K562 (cell line): Measurements from ENCODE around the gene MLYCD. TPM values are rescaled to one million over a fixed set of nuclear protein-coding genes. Genes with fewer than 3 reads are reported as not detected.

ENCODE experiments used
- AFF1 ChIP-seq, 2 experiments: fragments of 450-650 bp; IDR thresholded peaks; 2 replicates each; pipeline ENCODE4 v1.6.1; 2018; ENCODE audit warnings: mild to moderate bottlenecking in 2 of 2, low read depth in 1 of 2; ENCODE audit not compliant: partially characterized antibody in 2 of 2
- BMI1 ChIP-seq: fragments of 150-350 bp; IDR thresholded peaks from 2 replicates; pipeline ENCODE4 v1.6.1; 2014; ENCODE audit warnings: low read length
- ELF2 ChIP-seq: fragments of 250-450 bp; sonication (Bioruptor Pico); IDR thresholded peaks from 2 replicates; pipeline ENCODE4 v1.5.0; 2021; ENCODE audit warnings: mild to moderate bottlenecking
- ETV5 ChIP-seq: sonication (generic); formaldehyde crosslinking; IDR thresholded peaks from 2 replicates; pipeline ENCODE4 v1.4.0; 2020; ENCODE audit warnings: low read depth, mild to moderate bottlenecking, missing genetic modification reagents
- HSF4 ChIP-seq: fragments of 250-450 bp; sonication (Bioruptor Pico); IDR thresholded peaks from 2 replicates; pipeline ENCODE4 v2.1.2; 2022; ENCODE audit warnings: mild to moderate bottlenecking, moderate library complexity, borderline replicate concordance
- LCOR ChIP-seq: sonication (generic); formaldehyde crosslinking; IDR thresholded peaks from 2 replicates; pipeline ENCODE4 v1.8.0; 2022; ENCODE audit warnings: mild to moderate bottlenecking, missing genetic modification reagents
- MYNN ChIP-seq, 2 experiments: sonication (generic); formaldehyde crosslinking in 1 of 2; IDR thresholded peaks; 2 replicates each; pipeline versions ENCODE4 v1.5.0 to v1.6.1; 2016 to 2020; ENCODE audit warnings: antibody characterized with exemption in 1 of 2, missing genetic modification reagents in 1 of 2
- NFIC ChIP-seq: fragments of 450-650 bp; IDR thresholded peaks from 2 replicates; pipeline ENCODE4 v1.6.1; 2017; ENCODE audit warnings: mild to moderate bottlenecking, inconsistent platforms
- PYGO2 ChIP-seq: fragments of 450-650 bp; IDR thresholded peaks from 2 replicates; pipeline ENCODE4 v1.6.1; 2016; ENCODE audit warnings: mild to moderate bottlenecking, missing genetic modification characterization, moderate library complexity, missing compliant biosample characterization
- SAP30 ChIP-seq: fragments of 200-600 bp; sonication (generic); IDR thresholded peaks from 2 replicates; pipeline ENCODE4 v1.6.1; 2012; ENCODE audit warnings: borderline replicate concordance, low read depth, mild to moderate bottlenecking, moderate library complexity, low read length, control low read depth, inconsistent platforms; ENCODE audit not compliant: insufficient read depth, poor library complexity, severe bottlenecking
- SMAD4 ChIP-seq: fragments of 250-450 bp; sonication (Bioruptor Pico); conservative IDR thresholded peaks from 2 replicates; pipeline ENCODE4 v1.8.0; 2021; ENCODE audit warnings: inconsistent platforms, mild to moderate bottlenecking, moderate library complexity
- SRSF1 ChIP-seq: fragments of 200-400 bp; formaldehyde crosslinking; IDR thresholded peaks from 2 replicates; pipeline ENCODE4 v1.6.1; 2017; ENCODE audit warnings: mild to moderate bottlenecking, low read depth, low read length, moderate library complexity
- SUPT5H ChIP-seq: fragments of 450-650 bp; IDR thresholded peaks from 2 replicates; pipeline ENCODE4 v1.6.1; 2016
- ZBTB34 ChIP-seq: fragments of 250-450 bp; sonication (Bioruptor Pico); IDR thresholded peaks from 2 replicates; pipeline ENCODE4 v1.8.0; 2021; ENCODE audit warnings: mild to moderate bottlenecking, moderate library complexity
- ZBTB5 ChIP-seq: fragments of 450-650 bp; IDR thresholded peaks from 2 replicates; pipeline ENCODE4 v1.6.1; 2017; ENCODE audit warnings: antibody characterized with exemption
- ZNF277 ChIP-seq: fragments of 250-450 bp; sonication (Bioruptor Pico); IDR thresholded peaks from 2 replicates; pipeline ENCODE4 v1.8.0; 2022; ENCODE audit warnings: inconsistent platforms, mild to moderate bottlenecking, moderate library complexity, borderline replicate concordance
- polyA plus RNA-seq, 8 experiments: library from polyadenylated mRNA; depleted of rRNA in 4 of 8; stranded (reverse) in 5 of 8; unstranded in 3 of 8; fragments of >200 nt; fragmentation: Nextera tagmentation in 2 of 8; fragmentation: Illumina TruSeq in 1 of 8; extraction: Ambion mirVana in 2 of 8; extraction: Trizol in 1 of 8; gene quantifications; 2 replicates each; pipeline versions ENCODE4 v1.2.1 to v1.2.3, GENCODE V29; 2011 to 2014; ENCODE audit warnings: inconsistent platforms in 1 of 8, missing spikeins in 1 of 8
- total RNA-seq, 7 experiments: library from RNA; depleted of rRNA in 6 of 7; stranded (reverse); fragments of >200 nt in 6 of 7; fragmentation: Illumina TruSeq in 2 of 7; extraction: Trizol in 2 of 7; gene quantifications; 2 replicates each; pipeline versions ENCODE4 v1.2.1 to v1.2.3, GENCODE V29; 2011 to 2021; ENCODE audit warnings: low replicate concordance in 1 of 7

MLYCD gene
- total and polyA plus RNA-seq, 9 of the 15 experiments (the other 6 are each of a cell fraction or from before 2014, with no cell fraction given), result 0.15 to 2.0 (median 1.0) TPM

GRCh38 chr16:83898463-83899271 is at the start of gene MLYCD (continued):
- no peak for TF ChIP-seq MYNN (IDR thresholded peaks at IDR 0.05)
- TF ChIP-seq MYNN (CRISPR knock-in tag; IDR thresholded peaks at IDR 0.05), result no peak
- 0 out of 2 replicates have a peak, but pooled peaks have one; percentile 12 for TF ChIP-seq ETV5 (CRISPR knock-in tag)
- TF ChIP-seq SMAD4 (CRISPR knock-in tag), result peak; percentile 75; the same call in 1 of the 2 replicates
- TF ChIP-seq SUPT5H, result 0 out of 2 replicates have a peak, but pooled peaks have one; percentile 41
- TF ChIP-seq HSF4 (CRISPR knock-in tag), result no peak
- no peak for TF ChIP-seq ZBTB5
- no peak for TF ChIP-seq LCOR (CRISPR knock-in tag)
- no peak for TF ChIP-seq BMI1
- TF ChIP-seq ZNF277 (CRISPR knock-in tag), result no peak
- no peak for TF ChIP-seq PYGO2 (tag)
- no peak for TF ChIP-seq ZBTB34 (CRISPR knock-in tag)
- no peak for TF ChIP-seq AFF1 (IDR thresholded peaks at IDR 0.05; ENCODE audit: low read depth in 1 of 2, partially characterized antibody in 2 of 2)
- TF ChIP-seq ELF2 (CRISPR knock-in tag), result peak; percentile 69; the same call in 1 of the 2 replicates
- no peak for TF ChIP-seq SRSF1
- peak; percentile 94 for TF ChIP-seq SAP30
- peak; percentile 55 for TF ChIP-seq NFIC
